ENCODE measurements around the gene BLM. TPM values are rescaled to one million over a fixed set of nuclear protein-coding genes. Genes with fewer than 3 reads are reported as not detected.
"Not testable (repeated sequence)": the region's sequence is repeated elsewhere in the genome, so short reads cannot be mapped to it uniquely, and the experiment has no call there.

The BLM gene
- total and polyA plus RNA-seq, 2 of the 8 experiments (the other 6 are each of a cell fraction or from before 2014, with no cell fraction given), result 15.2 to 46.7 TPM

- FAIRE-seq, result not testable (repeated sequence)
Measured at GRCh38 chr15:90670631-90671030, 46.5 kb upstream of the BLM start.

More at GRCh38 chr15:90670631-90671030, 46.5 kb upstream of the BLM start:
- not testable (repeated sequence) for H3K79me1 ChIP-seq (ENCODE audit: low read depth, low read length); H2BK15ac ChIP-seq (ENCODE audit: low read length); H3K27ac ChIP-seq (ENCODE audit: low read depth, low read length); H3K27me3 ChIP-seq (replicated peaks in 1 of 4; ENCODE audit: control insufficient read depth in 3 of 4, extremely low read depth in 1 of 4, insufficient read depth in 3 of 4, low read length in 3 of 4); H3K23me2 ChIP-seq (ENCODE audit: low read depth, low read length); H2AFZ ChIP-seq (ENCODE audit: low read length); H3K4me3 ChIP-seq (ENCODE audit: extremely low read depth in 1 of 4, insufficient read depth in 2 of 4, low read depth in 3 of 4, low read length in 4 of 4); H4K8ac ChIP-seq (ENCODE audit: extremely low read depth, insufficient read depth, low read length); H2BK12ac ChIP-seq (ENCODE audit: low read depth, low read length); H4K20me1 ChIP-seq (replicated peaks in 1 of 2; ENCODE audit: control insufficient read depth in 1 of 2, insufficient read depth in 2 of 2, low read length in 2 of 2); DNase-seq (ENCODE audit: low read depth in 1 of 2, low spot score in 2 of 2); H3K18ac ChIP-seq (ENCODE audit: extremely low read depth, low read length); H3K36me3 ChIP-seq (ENCODE audit: control insufficient read depth in 2 of 4, insufficient read depth in 4 of 4, low read length in 3 of 4); H2BK120ac ChIP-seq (replicated peaks; ENCODE audit: low read depth, low read length); H3K9me3 ChIP-seq (ENCODE audit: insufficient read depth in 2 of 2, low read depth in 1 of 2, low read length in 1 of 2); H2BK5ac ChIP-seq (ENCODE audit: low read depth, low read length); H3K4ac ChIP-seq (replicated peaks; ENCODE audit: insufficient read length, low read depth, low read length); H3K79me2 ChIP-seq (ENCODE audit: control insufficient read depth in 1 of 2, insufficient read depth in 2 of 2, low read length in 2 of 2); H2AK5ac ChIP-seq (ENCODE audit: low read depth, low read length); H3K4me2 ChIP-seq (ENCODE audit: insufficient read depth in 1 of 2, low read depth in 2 of 2, low read length in 2 of 2); H3K23ac ChIP-seq (ENCODE audit: insufficient read length); H3K14ac ChIP-seq (ENCODE audit: insufficient read length); H3K9ac ChIP-seq (replicated peaks in 1 of 4; ENCODE audit: extremely low read depth in 1 of 4, low read depth in 3 of 4, low read length in 3 of 4); H3K56ac ChIP-seq (replicated peaks; ENCODE audit: insufficient read length, low read depth, low read length); H3K4me1 ChIP-seq (replicated peaks in 1 of 4; ENCODE audit: control insufficient read depth in 3 of 4, insufficient read depth in 4 of 4, low read length in 3 of 4); H4K91ac ChIP-seq (replicated peaks; ENCODE audit: insufficient read length, low read length); H4K5ac ChIP-seq (ENCODE audit: insufficient read length, low read depth, low read length)
- WGBS, 2 experiments (ENCODE audit: extremely low coverage in 1 of 2, insufficient coverage in 1 of 2, insufficient read length in 1 of 2, insufficient replicate concordance in 2 of 2, low coverage in 1 of 2, low lambda C conversion rate in 2 of 2, missing lambda C conversion rate in 1 of 2), result 96% methylated on average over 8 of the region's 8 CpGs; no CpG with 5 or more reads in 1 of the 2 experiments
- H2BK20ac ChIP-seq (ENCODE audit: low read length), result peak overlapping the region; percentile 72; the same call in 1 of the 2 replicates
- ChIA-PET POLR2A (ENCODE audit: partially characterized antibody) (interaction anchor here (0.6 to 1.1 kb wide), 2 partner anchors 8 to 229 kb away, joined by 3 read pairs; no protein-coding TSS in a partner anchor), CTCF (ENCODE audit: partially characterized antibody) (interaction anchor here (0.7 to 1.0 kb wide), 5 partner anchors 22 to 377 kb away, joined by 3 to 4 read pairs (median 3); no protein-coding TSS in a partner anchor)

All from H1 (cell line).